Hematopoietic multipotent progenitor cell treated with erythropoietin and hydrocortisone succinate and interleukin-3 and kit ligand, for 17 days (in vitro differentiated cells): ENCODE measurements around the gene ERO1B.
"Not testable (repeated sequence)": the region's sequence is repeated elsewhere in the genome, so short reads cannot be mapped to it uniquely, and the experiment has no call there.

Source experiments
- DNase-seq: peaks from one replicate; pipeline ENCODE4 v3.0.0-alpha.2; 2015; ENCODE audit warnings: low spot score

The ERO1B gene

GRCh38 chr1:236281654-236282424 is at the start of gene ERO1B:
TSS of gene ERO1B (minus strand) at chr1:236281958. CDS start at chr1:236281783, 175 bp downstream.
- DNase-seq: peak; percentile 95

DNA sequence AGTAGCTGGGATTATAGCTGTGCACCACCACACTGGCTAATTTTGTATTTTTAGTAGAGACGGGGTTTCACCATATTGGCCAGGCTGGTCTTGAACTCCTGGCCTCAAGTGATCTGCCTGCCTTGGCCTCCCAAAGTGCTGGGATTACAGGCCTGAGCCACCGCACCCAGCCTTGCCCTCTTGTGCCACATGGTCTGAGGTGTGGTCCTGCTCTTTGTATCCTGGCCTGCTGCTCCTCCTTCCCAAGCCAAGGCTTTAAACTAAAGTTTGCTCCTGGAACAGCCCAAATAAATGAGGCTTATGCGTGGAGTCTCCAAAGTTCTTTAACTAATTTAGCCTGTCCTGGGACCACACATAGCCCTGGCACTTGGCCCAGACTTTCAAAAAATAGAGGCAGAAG is 49.7 kb upstream of the ERO1B start:
- not testable (repeated sequence) for DNase-seq

- DNase-seq: no peak
Measured at GRCh38 chr1:236326432-236326831, 44.7 kb upstream of the ERO1B start.

- no peak for DNase-seq
Measured at GRCh38 chr1:236325567-236325966, 43.8 kb upstream of the ERO1B start.

GRCh38 chr1:236323819-236324411 is 42.2 kb upstream of the ERO1B start:
- no peak for DNase-seq

- no peak for DNase-seq
Measured at GRCh38 chr1:236322566-236323409, 41.0 kb upstream of the ERO1B start.

DNA sequence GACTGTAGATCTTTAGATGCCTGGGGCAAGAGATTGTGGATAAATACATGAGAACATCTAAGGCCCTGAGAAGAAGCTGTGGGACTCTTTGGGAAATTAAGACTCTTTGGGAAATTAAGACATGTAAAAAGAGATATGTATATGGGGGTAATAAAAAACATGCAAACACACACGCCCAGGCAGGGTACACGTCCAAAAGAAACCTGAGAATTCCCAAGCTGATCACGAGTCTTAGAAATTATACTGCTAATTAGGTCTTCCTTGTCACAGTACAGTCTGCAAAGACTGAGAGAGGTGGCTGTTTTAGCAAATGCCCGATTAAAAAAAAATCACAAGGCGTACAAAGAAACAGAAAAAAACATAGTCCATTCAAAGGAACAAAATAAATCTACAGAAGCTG is 39.3 kb upstream of the ERO1B start:
- DNase-seq: no peak

- no peak for DNase-seq
Measured at GRCh38 chr1:236320671-236321070, 38.9 kb upstream of the ERO1B start.

DNA sequence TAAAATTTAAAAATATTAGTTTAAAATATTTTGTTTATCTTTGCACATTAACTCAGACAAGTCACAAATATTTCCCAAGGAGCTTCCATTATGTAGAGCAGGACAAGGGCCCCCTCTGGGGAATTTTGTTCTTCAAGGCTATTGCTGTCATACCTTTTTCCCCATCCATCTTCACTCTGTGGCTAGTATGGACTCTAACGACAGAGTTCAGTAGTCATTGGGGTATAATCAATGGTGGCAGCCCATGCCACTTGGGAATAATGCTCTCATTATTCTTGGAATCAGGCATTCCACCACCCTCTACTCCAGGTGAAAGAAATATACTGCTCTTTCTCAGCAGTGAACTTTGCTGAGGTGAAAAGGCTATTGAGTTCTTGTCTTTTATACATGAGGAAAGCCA is 38.5 kb upstream of the ERO1B start:
- DNase-seq: no peak

DNA sequence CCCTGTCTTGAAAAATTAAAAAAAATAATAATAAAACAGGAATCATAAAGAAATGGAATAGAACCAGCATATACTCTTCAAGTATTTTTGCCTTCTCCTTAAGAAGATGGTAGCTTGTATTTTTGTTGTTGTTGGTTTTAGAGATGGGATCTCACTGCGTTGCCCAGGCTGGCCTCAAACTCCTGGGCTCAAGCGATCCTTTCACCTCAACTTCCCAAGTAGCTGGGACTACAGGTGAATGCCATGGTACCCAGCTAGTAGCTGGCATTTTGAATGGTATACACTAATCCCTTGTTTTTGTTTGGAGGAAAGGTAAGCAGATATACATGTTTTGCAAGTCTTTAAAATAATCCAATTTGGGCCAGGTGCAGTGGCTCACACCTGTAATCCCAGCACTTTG is 34.7 kb upstream of the ERO1B start:
- no peak for DNase-seq

DNA sequence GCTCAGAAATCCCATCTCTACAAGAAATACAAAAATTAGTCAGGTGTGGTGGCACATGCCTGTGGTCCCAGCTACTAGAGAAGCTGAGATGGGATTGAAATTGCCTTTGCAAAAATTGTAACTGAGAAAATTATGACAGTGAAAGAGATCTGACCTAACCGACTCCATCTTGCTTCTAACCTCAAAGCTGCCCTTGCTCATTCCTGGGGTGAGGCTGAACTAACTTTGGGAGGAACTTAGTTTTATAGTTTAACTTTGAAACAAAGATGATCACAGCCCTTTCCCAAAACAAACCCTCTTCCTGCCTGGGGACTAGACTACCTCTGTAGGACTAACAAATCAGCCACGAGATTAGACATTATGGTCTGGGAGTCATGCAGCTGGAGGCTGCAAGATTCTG is 33.8 kb upstream of the ERO1B start:
- DNase-seq: no peak

- DNase-seq: no peak
Measured at GRCh38 chr1:236315092-236315491, 33.3 kb upstream of the ERO1B start.

DNA sequence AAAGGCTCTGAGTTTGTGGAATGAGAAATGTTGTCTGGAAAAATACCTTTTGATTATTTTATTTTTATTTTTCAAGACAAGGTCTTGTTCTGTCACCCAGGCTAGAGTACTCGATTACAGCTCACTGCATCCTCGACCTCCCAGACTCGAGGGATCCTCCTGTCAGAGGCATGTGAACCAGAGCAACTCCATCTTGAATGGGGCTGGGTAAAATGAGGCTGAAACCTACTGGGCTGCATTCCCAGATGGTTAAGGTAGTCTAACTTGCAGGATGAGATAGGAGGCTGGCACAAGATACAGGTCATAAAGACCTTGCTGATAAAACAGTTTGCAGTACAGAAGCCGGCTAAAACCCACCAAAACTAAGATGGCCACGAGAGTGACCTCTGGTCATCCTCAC is 32.3 kb upstream of the ERO1B start:
- DNase-seq: not testable (repeated sequence)

- DNase-seq: no peak
Measured at GRCh38 chr1:236313427-236313826, 31.7 kb upstream of the ERO1B start.

- no peak for DNase-seq
Measured at GRCh38 chr1:236311040-236311439, 29.3 kb upstream of the ERO1B start.

DNA sequence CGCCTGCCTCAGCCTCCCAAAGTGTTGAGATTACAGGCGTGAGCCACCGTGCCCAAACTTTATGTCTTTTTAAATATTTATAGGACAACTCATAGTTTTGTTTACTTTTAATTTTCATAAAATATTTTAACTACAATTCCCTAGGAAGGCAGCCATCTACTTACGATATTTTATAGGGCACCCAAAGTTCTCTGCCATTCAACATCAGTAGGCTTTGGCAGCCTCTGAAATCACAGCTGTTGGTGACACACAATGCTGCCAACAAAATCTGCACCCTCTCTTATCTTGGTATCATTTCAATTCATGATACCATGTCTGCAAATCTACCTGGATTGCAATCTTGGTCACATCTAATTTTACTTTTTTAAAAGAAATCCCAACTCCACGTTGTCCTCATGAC is 27.1 kb upstream of the ERO1B start:
- no peak for DNase-seq

DNA sequence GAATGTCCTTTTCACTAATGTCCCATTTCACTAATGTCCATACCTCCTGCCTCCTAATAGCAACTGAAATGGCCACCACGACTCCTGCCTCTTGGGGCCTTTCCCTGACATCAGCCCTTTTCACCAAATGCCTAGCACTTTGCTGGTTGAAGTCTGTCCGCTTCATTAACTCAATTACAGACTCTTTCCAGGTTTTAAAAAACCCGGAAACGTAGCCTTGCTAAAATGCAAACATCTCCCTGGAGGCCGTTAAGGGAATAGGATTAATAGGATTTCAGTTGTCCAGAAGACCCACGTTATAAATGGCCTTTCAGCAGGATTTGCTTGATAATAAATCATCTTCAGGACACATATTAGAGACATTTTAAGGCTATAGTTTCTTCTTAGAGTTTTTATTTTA is 25.7 kb upstream of the ERO1B start:
- DNase-seq: no peak

DNA sequence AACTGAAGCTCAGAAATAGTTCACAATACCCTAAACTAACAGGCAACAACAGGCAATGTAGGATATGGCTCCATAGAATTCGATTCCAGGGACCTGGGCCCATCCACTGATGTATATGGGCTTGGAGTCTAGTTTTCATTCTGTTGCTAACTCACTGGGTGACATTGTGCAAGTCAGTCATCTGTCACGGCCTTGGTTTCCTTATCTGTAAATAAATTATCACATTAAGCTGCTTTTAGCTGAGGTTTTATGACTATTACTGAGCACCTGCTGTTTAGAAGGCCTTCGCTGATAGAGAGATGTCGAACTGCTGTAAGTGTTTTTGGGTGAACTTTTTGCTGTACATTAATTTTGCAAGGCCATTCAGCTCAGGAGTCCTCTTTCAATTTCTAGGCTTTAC is 22.9 kb upstream of the ERO1B start:
- DNase-seq: no peak

GRCh38 chr1:236303675-236304074 is 21.9 kb upstream of the ERO1B start:
- no peak for DNase-seq

DNA sequence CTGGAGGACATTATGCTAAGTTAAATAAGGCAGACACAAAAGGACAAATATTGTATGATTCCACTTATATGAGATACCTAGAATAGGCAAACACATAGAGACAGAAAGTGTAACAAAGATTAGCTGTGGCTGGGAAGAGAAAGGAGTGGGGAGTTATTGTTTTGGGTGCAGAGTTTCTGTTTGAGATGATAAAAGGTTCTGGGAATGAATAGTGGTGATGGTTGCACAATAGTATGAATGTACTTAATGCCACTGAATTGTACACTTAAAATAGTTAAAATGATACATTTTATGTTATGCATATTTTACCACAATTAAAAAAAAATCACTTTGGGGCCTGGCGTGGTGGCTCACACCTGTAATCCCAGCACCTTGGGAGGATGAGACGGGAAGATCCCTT is 21.2 kb upstream of the ERO1B start:
- DNase-seq: no peak

- DNase-seq: no peak
Measured at GRCh38 chr1:236301958-236302335, 20.2 kb upstream of the ERO1B start.

DNA sequence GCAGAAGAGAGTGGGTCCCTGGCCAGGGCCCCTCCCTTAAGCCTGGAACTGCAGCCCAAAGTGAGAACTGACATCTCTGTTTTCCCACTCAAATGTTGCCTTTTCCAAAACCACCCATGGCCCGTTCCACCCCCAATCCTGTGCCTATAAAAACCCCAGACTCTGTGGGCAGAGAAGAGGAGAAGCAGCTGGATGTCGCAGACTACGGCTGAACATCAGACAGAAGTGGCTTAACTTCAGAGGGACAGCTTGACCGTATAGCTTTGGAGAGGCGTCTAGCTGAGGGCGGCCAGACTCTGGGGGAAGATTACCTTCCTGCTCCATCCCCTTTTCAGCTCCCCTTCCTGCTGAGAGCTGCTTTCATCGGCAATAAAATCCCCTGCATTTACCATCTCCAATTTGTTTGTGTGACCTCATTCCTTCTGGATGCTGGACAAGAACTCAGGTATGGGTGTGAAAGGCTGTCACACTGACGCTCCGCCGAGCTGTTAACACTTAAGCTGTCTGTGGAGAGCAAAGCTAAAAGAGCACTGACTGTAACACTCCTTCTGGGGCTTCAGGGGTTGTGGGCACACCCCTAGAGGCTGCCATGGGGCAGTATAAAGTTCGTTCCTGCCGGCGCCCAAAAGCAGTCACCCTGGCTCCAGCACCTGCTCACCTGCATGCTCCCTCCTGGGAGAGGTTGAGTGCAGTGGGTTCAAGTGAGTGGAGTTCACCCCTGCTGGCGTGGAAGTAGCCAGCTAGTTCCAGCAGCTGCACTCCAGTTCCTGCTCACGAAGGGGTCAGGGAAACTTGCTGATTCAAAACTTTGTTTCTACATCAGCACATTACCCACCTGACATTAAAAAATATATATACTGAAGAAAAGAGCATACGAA is 19.6 kb upstream of the ERO1B start:
- no peak for DNase-seq
